Thyroid gland (tissue), 4 donors: ENCODE measurements around the gene GALNT3.

ENCODE experiments used
- POLR2A ChIP-seq, 2 donors: fragments of 450-650 bp; IDR thresholded peaks; one replicate each; pipeline ENCODE4 v1.6.1; 2017; ENCODE audit warnings: antibody characterized with exemption in 2 of 2, mild to moderate bottlenecking in 2 of 2, moderate library complexity in 1 of 2
- TF ChIP-seq, protein P1 (sequence below), 6 experiments: fragments of 200-600 bp in 3 of 6; fragments of 450-650 bp in 3 of 6; sonication (generic) in 3 of 6; IDR thresholded peaks; one replicate each; pipeline ENCODE4 v1.5.1; 2016 to 2019; ENCODE audit warnings: antibody characterized with exemption in 6 of 6, mild to moderate bottlenecking in 2 of 6, inconsistent platforms in 1 of 6, moderate library complexity in 1 of 6

DNA sequence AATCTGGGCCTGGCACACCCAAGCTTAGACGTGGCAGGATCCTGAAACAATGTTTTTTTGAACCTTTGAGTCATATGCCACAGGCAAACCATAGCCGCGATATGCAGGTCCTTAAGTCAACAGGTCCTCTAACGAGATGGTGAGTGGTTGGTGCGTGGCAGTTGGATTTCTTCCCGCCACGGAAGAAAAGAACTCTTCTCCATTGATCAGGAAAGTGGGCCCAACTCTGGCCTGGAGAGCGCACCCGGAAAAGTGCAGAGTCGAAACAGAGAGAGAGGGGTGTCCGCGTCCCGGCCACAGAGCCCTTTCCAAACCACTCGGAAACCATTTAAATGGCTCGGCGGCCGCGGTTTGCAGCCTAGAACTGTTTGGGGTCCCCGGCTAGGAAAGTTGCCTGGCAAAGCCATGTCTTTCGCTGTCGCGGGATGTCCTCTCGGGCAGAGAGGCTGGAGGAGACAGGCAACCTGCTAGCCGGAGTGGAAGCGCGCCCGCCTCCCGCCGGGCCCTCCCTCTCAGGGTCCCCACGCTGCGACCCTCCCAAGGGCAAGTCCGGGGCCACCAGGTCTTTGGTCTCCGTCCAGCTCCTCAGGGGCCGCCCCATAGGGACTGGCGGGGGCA lies 777 bp downstream of the GALNT3 start:
- TF ChIP-seq, protein P1, sequence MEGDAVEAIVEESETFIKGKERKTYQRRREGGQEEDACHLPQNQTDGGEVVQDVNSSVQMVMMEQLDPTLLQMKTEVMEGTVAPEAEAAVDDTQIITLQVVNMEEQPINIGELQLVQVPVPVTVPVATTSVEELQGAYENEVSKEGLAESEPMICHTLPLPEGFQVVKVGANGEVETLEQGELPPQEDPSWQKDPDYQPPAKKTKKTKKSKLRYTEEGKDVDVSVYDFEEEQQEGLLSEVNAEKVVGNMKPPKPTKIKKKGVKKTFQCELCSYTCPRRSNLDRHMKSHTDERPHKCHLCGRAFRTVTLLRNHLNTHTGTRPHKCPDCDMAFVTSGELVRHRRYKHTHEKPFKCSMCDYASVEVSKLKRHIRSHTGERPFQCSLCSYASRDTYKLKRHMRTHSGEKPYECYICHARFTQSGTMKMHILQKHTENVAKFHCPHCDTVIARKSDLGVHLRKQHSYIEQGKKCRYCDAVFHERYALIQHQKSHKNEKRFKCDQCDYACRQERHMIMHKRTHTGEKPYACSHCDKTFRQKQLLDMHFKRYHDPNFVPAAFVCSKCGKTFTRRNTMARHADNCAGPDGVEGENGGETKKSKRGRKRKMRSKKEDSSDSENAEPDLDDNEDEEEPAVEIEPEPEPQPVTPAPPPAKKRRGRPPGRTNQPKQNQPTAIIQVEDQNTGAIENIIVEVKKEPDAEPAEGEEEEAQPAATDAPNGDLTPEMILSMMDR (IDR thresholded peaks at IDR 0.05): no peak
- TF ChIP-seq POLR2A (IDR thresholded peaks at IDR 0.05): peak in 1 of 2 donors; percentile 40
